Sigmoid colon (tissue), 7 donors: ENCODE measurements around the gene NRL. TPM values are rescaled to one million over a fixed set of nuclear protein-coding genes. Genes with fewer than 3 reads are reported as not detected.

ENCODE experiments used
- DNase-seq: peaks from one replicate; pipeline ENCODE4 v3.0.0-alpha.2; 2019
- H3K27ac ChIP-seq, 4 donors: fragments of 200-600 bp; sonication (generic); one replicate each; pipeline ENCODE4 v1.5.1; 2016 to 2019; ENCODE audit warnings: mild to moderate bottlenecking in 1 of 4
- H3K27me3 ChIP-seq, 3 donors: fragments of 200-600 bp; sonication (generic); one replicate each; pipeline ENCODE4 v1.5.1; 2019; ENCODE audit warnings: mild to moderate bottlenecking in 1 of 3
- H3K36me3 ChIP-seq, 4 donors: fragments of 200-600 bp; sonication (generic); one replicate each; pipeline ENCODE4 v1.5.1; 2016 to 2019
- H3K4me1 ChIP-seq, 4 donors: fragments of 200-600 bp; sonication (generic); one replicate each; pipeline ENCODE4 v1.5.1; 2017 to 2019
- H3K4me3 ChIP-seq, 4 donors: fragments of 200-600 bp; sonication (generic); one replicate each; pipeline ENCODE4 v1.5.1; 2017 to 2019; ENCODE audit warnings: mild to moderate bottlenecking in 2 of 4, moderate library complexity in 1 of 4
- H3K9me3 ChIP-seq, 4 donors: fragments of 200-600 bp in 3 of 4; sonication (generic) in 3 of 4; one replicate each; pipeline versions ENCODE4 v1.5.1 to v1.6.1; 2013 to 2019
- CTCF ChIP-seq, 4 experiments: fragments of 450-650 bp in 3 of 4; fragments of 200-600 bp in 1 of 4; IDR thresholded peaks; one replicate each; pipeline ENCODE4 v1.5.1; 2016 to 2019; ENCODE audit warnings: antibody characterized with exemption in 4 of 4, mild to moderate bottlenecking in 3 of 4, moderate library complexity in 2 of 4
- EP300 ChIP-seq, 4 donors: sonication (generic); formaldehyde crosslinking; IDR thresholded peaks; one replicate each; pipeline ENCODE4 v1.6.1; 2017; ENCODE audit warnings: antibody characterized with exemption in 4 of 4
- POLR2A ChIP-seq, 2 donors: fragments of 450-650 bp; IDR thresholded peaks; one replicate each; pipeline ENCODE4 v1.6.1; 2016; ENCODE audit warnings: antibody characterized with exemption in 2 of 2, mild to moderate bottlenecking in 2 of 2, moderate library complexity in 2 of 2
- POLR2AphosphoS5 ChIP-seq, 4 donors: sonication (generic); formaldehyde crosslinking; IDR thresholded peaks; one replicate each; pipeline ENCODE4 v1.6.1; 2017; ENCODE audit warnings: antibody characterized with exemption in 4 of 4
- WGBS, 2 donors: extraction: QIAGEN DNeasy Blood & Tissue Kit; methylation state at CpG; one replicate each; pipeline ENCODE4 v1.1.7; 2013; 5-methylcytosine and 5-hydroxymethylcytosine counted together
- intact Hi-C: fragments of 100-400 bp; cut with DNase I; formaldehyde crosslinking; loops from one replicate; pipeline ENCODE4 v1.15.1; 2023
- polyA plus RNA-seq, 3 donors: library from polyadenylated mRNA; stranded (reverse); fragments of 200-250 nt; gene quantifications; one replicate each; pipeline ENCODE4 v1.2.3, GENCODE V29; 2013
- total RNA-seq, 4 donors: library from RNA; depleted of rRNA; stranded (reverse); fragments of >200 nt; gene quantifications; one replicate each; pipeline ENCODE4 v1.1.0, GENCODE V29; 2016
- donor health status: healthy with polysubstance abuse.
- donor health status: Bipolar disorder and iron deficiency.
- donor health status: healthy.

The NRL gene
- total and polyA plus RNA-seq, 7 donors, result 0.71 to 2.9 (median 1.8) TPM

GRCh38 chr14:24121210-24121609 is 6.5 kb upstream of the NRL start:
- no peak overlapping the region for H3K27ac ChIP-seq
- H3K4me1 ChIP-seq, result peaks cover 0 to 7% (median 2%) of the 10 kb centered on the region in 4 donors
- H3K27me3 ChIP-seq, result no peaks in the 10 kb centered on the region
- WGBS, 2 donors, result 96 to 97% methylated on average over 8 of the region's 8 CpGs
- intact Hi-C loops, result no loop called here
- peaks cover 24 to 77% (median 49%) of the 10 kb centered on the region in 4 donors for H3K36me3 ChIP-seq
- TF ChIP-seq POLR2AphosphoS5 (IDR thresholded peaks at IDR 0.05), result no peak
- TF ChIP-seq EP300 (IDR thresholded peaks at IDR 0.05), result no peak
- DNase-seq, result no peak
- H3K4me3 ChIP-seq, result no peak overlapping the region
- H3K9me3 ChIP-seq, result no peaks in the 10 kb centered on the region

GRCh38 chr14:24119691-24120090 is 4.9 kb upstream of the NRL start:
- Histone ChIP-seq H3K9me3 (no peaks in the 10 kb centered on the region), H3K36me3 (peaks cover 24 to 77% (median 49%) of the 10 kb centered on the region in 4 donors), H3K27me3 (no peaks in the 10 kb centered on the region), H3K4me1 (peaks cover 0 to 14% (median 12%) of the 10 kb centered on the region in 4 donors), H3K27ac (no peak overlapping the region), H3K4me3 (no peak overlapping the region)
- intact Hi-C loops, result loop anchor here (10.0 kb wide), 1 partner anchor 565 kb away; the partner anchor contains the start of genes THTPA and ZFHX2
- TF ChIP-seq POLR2A (IDR thresholded peaks at IDR 0.05) (no peak), CTCF (IDR thresholded peaks at IDR 0.05) (no peak), POLR2AphosphoS5 (IDR thresholded peaks at IDR 0.05) (no peak), EP300 (IDR thresholded peaks at IDR 0.05) (no peak)
- WGBS, 2 donors, result 97% methylated on average over 6 of the region's 6 CpGs
- DNase-seq, result no peak

DNA sequence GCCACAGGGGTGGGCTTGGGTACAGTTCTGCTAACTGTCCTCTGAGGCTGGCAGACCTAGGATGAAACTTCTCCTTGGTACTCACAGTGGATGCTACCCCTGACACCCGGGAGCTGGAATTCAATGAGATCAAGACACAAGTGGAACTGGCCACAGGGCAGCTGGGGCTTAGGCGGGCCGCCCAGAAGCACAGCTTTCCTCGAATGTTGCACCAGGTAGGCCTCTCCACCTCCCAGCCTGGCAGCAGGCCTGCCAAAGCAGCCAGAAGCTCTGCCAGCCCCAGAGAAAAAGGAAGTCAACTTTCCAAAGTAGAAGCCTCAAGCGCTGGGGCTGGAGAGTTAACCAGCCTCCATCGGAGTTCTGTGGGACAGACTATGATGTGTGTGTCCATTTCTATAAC is 2.4 kb upstream of the NRL start:
- H3K9me3 ChIP-seq, result no peaks in the 10 kb centered on the region
- 88 to 97% methylated on average over 6 of the region's 6 CpGs for WGBS, 2 donors
- intact Hi-C loops, result loop anchor here (10.0 kb wide), 1 partner anchor 562 kb away; the partner anchor contains the start of genes THTPA and ZFHX2

GRCh38 chr14:24116128-24116814 is 1.5 kb upstream of the NRL start:
- WGBS, 2 donors, result 67 to 85% methylated on average over 6 of the region's 6 CpGs

More for the DNA sequence above, 2.4 kb upstream of the NRL start:
- H3K4me1 ChIP-seq, result peaks cover 0 to 19% (median 18%) of the 10 kb centered on the region in 4 donors
- H3K36me3 ChIP-seq, result peaks cover 13 to 53% (median 39%) of the 10 kb centered on the region in 4 donors
- no peaks in the 10 kb centered on the region for H3K27me3 ChIP-seq
- H3K27ac ChIP-seq, result no peak overlapping the region
- DNase-seq, result no peak
- TF ChIP-seq EP300 (IDR thresholded peaks at IDR 0.05) (no peak), CTCF (IDR thresholded peaks at IDR 0.05) (no peak), POLR2A (IDR thresholded peaks at IDR 0.05) (no peak), POLR2AphosphoS5 (IDR thresholded peaks at IDR 0.05) (no peak)
- no peak overlapping the region for H3K4me3 ChIP-seq

More at GRCh38 chr14:24116128-24116814, 1.5 kb upstream of the NRL start:
- H3K27ac ChIP-seq, result no peak overlapping the region
- H3K4me3 ChIP-seq, result peak overlapping the region in 2 of 4 donors; percentile 67 to 85
- intact Hi-C loops, result loop anchor here (10.0 kb wide), 1 partner anchor 561 kb away; the partner anchor contains the start of genes THTPA and ZFHX2
- DNase-seq, result peak; percentile 21
- H3K27me3 ChIP-seq, result no peaks in the 10 kb centered on the region
- no peaks in the 10 kb centered on the region for H3K9me3 ChIP-seq
- peaks cover 13 to 45% (median 33%) of the 10 kb centered on the region in 4 donors for H3K36me3 ChIP-seq
- TF ChIP-seq POLR2A (IDR thresholded peaks at IDR 0.05) (no peak), POLR2AphosphoS5 (IDR thresholded peaks at IDR 0.05) (no peak), CTCF (IDR thresholded peaks at IDR 0.05) (no peak), EP300 (IDR thresholded peaks at IDR 0.05) (no peak)
- peaks cover 0 to 19% (median 18%) of the 10 kb centered on the region in 4 donors for H3K4me1 ChIP-seq
